Type B pancreatic cell (in vitro differentiated cells): ENCODE measurements around the gene RPL37A. TPM values are rescaled to one million over a fixed set of nuclear protein-coding genes. Genes with fewer than 3 reads are reported as not detected.

Source experiments
- DNase-seq: peaks from one replicate; pipeline ENCODE4 v3.0.0; 2021; ENCODE audit warnings: mixed read lengths; ENCODE audit not compliant: unreplicated experiment; ENCODE audit errors: extremely low spot score
- H3K27ac Mint-ChIP-seq: 2 replicates; pipeline ENCODE4 v1.8.0; 2021; ENCODE audit warnings: mild to moderate bottlenecking, mixed read lengths
- H3K27me3 Mint-ChIP-seq: 2 replicates; pipeline ENCODE4 v1.8.0; 2021; ENCODE audit warnings: mixed read lengths
- H3K36me3 Mint-ChIP-seq: 2 replicates; pipeline ENCODE4 v1.8.0; 2021; ENCODE audit warnings: mixed read lengths
- H3K4me1 Mint-ChIP-seq: one replicate; pipeline ENCODE4 v1.8.0; 2021; ENCODE audit warnings: mixed read lengths; ENCODE audit not compliant: unreplicated experiment
- H3K4me3 Mint-ChIP-seq: 2 replicates; pipeline ENCODE4 v1.8.0; 2021; ENCODE audit warnings: mild to moderate bottlenecking, mixed read lengths
- H3K9me3 Mint-ChIP-seq: 2 replicates; pipeline ENCODE4 v1.8.0; 2021; ENCODE audit warnings: mixed read lengths
- total RNA-seq: library from RNA; stranded (reverse); gene quantifications from 2 replicates; pipeline ENCODE4 v1.2.1, GENCODE V29; 2021; ENCODE audit warnings: low replicate concordance
- TF ChIP-seq, protein P1 (sequence below): fragments of 200-600 bp; sonication (generic); conservative IDR thresholded peaks from 2 replicates; pipeline ENCODE4 v1.5.0; 2021; ENCODE audit warnings: antibody characterized with exemption, mild to moderate bottlenecking

The RPL37A gene
- total RNA-seq, 1 donor from 2014 or later, result 3,098 TPM

- Mint-ChIP-seq H3K9me3 (no peaks in the 10 kb centered on the region), H3K4me3 (no peak overlapping the region), H3K27ac (no peak overlapping the region), H3K4me1 (no peaks in the 10 kb centered on the region), H3K27me3 (no peaks in the 10 kb centered on the region), H3K36me3 (peaks cover 26% of the 10 kb centered on the region)
- TF ChIP-seq, protein P1, sequence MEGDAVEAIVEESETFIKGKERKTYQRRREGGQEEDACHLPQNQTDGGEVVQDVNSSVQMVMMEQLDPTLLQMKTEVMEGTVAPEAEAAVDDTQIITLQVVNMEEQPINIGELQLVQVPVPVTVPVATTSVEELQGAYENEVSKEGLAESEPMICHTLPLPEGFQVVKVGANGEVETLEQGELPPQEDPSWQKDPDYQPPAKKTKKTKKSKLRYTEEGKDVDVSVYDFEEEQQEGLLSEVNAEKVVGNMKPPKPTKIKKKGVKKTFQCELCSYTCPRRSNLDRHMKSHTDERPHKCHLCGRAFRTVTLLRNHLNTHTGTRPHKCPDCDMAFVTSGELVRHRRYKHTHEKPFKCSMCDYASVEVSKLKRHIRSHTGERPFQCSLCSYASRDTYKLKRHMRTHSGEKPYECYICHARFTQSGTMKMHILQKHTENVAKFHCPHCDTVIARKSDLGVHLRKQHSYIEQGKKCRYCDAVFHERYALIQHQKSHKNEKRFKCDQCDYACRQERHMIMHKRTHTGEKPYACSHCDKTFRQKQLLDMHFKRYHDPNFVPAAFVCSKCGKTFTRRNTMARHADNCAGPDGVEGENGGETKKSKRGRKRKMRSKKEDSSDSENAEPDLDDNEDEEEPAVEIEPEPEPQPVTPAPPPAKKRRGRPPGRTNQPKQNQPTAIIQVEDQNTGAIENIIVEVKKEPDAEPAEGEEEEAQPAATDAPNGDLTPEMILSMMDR, result no peak
- no peak for DNase-seq
These were observed 18.4 kb upstream of the RPL37A start for GRCh38 chr2:216480221-216480620.

DNA sequence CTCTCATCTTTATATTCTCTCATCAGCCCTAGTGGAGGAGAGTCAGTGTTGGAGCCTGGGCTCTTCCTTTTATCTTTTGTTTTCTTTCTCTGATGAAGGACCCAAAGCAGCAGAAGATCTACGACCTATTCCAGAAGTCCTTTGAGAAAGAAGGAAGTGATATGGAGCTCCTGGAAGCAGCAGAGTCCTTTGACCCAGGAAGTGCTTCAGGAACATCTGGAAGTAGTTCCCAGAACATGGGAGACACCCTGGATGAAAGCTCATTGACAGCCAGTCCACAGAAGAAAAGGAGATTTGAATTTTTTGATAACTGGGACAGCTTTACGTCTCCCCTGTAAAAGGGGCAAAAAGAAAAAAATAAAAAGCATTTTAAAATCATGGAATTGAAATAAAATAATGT lies 16.0 kb upstream of the RPL37A start:
- Mint-ChIP-seq H3K27me3 (no peaks in the 10 kb centered on the region), H3K4me1 (no peaks in the 10 kb centered on the region), H3K36me3 (peaks cover 22% of the 10 kb centered on the region), H3K4me3 (no peak overlapping the region), H3K9me3 (no peaks in the 10 kb centered on the region), H3K27ac (no peak overlapping the region)
- DNase-seq, result no peak
- TF ChIP-seq, protein P1, result no peak

GRCh38 chr2:216485237-216485636 lies 13.4 kb upstream of the RPL37A start:
- H3K9me3 Mint-ChIP-seq, result no peaks in the 10 kb centered on the region
- no peaks in the 10 kb centered on the region for H3K27me3 Mint-ChIP-seq
- H3K27ac Mint-ChIP-seq, result no peak overlapping the region
- H3K4me3 Mint-ChIP-seq, result no peak overlapping the region
- peaks cover 9% of the 10 kb centered on the region for H3K4me1 Mint-ChIP-seq
- peaks cover 19% of the 10 kb centered on the region for H3K36me3 Mint-ChIP-seq
- TF ChIP-seq, protein P1, result no peak
- no peak for DNase-seq

- no peaks in the 10 kb centered on the region for H3K27me3 Mint-ChIP-seq
- H3K27ac Mint-ChIP-seq, result no peak overlapping the region
- no peak for DNase-seq
- H3K4me1 Mint-ChIP-seq, result peaks cover 9% of the 10 kb centered on the region
- peaks cover 15% of the 10 kb centered on the region for H3K36me3 Mint-ChIP-seq
- TF ChIP-seq, protein P1, result no peak
- no peaks in the 10 kb centered on the region for H3K9me3 Mint-ChIP-seq
- H3K4me3 Mint-ChIP-seq, result no peak overlapping the region
These were observed 12.9 kb upstream of the RPL37A start for GRCh38 chr2:216485745-216486144.

DNA sequence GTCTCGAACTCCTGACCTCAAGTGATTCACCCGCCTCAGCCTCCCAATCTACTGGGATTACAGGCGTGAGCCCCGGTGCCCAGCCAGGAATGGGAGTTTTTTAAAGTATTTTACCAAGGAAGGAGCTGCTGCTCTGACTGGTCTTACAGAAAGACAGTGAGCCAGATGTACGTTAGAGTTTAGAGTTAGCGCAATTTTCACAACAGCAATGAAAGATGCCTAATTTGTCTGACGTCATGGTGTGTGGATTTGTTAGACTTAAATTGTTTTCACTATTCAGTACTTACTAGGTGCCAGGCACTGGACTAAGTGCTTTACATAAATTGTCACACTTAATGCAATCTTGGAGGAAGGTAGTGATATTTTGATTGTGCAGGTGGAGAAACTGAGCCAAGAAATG lies 12.4 kb upstream of the RPL37A start:
- no peak overlapping the region for H3K4me3 Mint-ChIP-seq
- TF ChIP-seq, protein P1, result no peak
- DNase-seq, result no peak
- H3K27me3 Mint-ChIP-seq, result no peaks in the 10 kb centered on the region
- H3K27ac Mint-ChIP-seq, result no peak overlapping the region
- peaks cover 13% of the 10 kb centered on the region for H3K36me3 Mint-ChIP-seq
- no peaks in the 10 kb centered on the region for H3K9me3 Mint-ChIP-seq
- H3K4me1 Mint-ChIP-seq, result peaks cover 9% of the 10 kb centered on the region

DNA sequence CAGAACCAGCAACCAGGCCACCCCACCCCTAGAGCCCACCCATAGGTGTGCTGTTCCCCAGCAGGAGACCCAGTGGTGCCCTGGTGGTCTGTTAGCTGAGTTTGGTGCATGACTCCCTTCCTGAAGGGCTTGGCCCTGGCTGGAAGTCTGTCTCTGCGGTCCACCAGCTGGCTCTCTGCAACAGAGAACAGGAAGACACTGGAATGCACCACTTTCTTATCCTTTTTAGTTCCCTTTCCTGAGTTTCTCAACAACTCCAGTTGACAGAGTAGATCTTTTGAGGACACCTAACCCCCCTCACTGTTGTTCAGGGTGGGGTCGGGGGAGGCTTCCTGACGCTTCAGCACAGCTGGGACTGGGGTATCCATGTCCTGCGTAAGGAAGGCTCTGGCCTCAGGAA lies 11.9 kb upstream of the RPL37A start:
- peaks cover 11% of the 10 kb centered on the region for H3K36me3 Mint-ChIP-seq
- peaks cover 11% of the 10 kb centered on the region for H3K4me1 Mint-ChIP-seq
- H3K27ac Mint-ChIP-seq, result no peak overlapping the region
- no peaks in the 10 kb centered on the region for H3K27me3 Mint-ChIP-seq
- H3K9me3 Mint-ChIP-seq, result no peaks in the 10 kb centered on the region
- TF ChIP-seq, protein P1, result no peak
- no peak overlapping the region for H3K4me3 Mint-ChIP-seq
- DNase-seq, result no peak
